Smooth muscle cell (in vitro differentiated cells): ENCODE data around the gene PHACTR3. TPM values are rescaled to one million over a fixed set of nuclear protein-coding genes. Genes with fewer than 3 reads are reported as not detected.
A peak's percentile ranks its signal among the peaks of the same experiment; 100 is the strongest.
"Not testable (repeated sequence)": the region's sequence is repeated elsewhere in the genome, so short reads cannot be mapped to it uniquely, and the experiment has no call there.

Experiments
- DNase-seq: peaks from one replicate; lab custom pipeline; 2025; ENCODE audit not compliant: unreplicated experiment; lab: John Stamatoyannopoulos, UW
- H2AFZ ChIP-seq: fragments of 200-600 bp; sonication (generic); 2 replicates; pipeline ENCODE4 v1.6.0; 2016; ENCODE audit warnings: antibody characterized with exemption, low read depth, mild to moderate bottlenecking
- H3F3A ChIP-seq: fragments of 200-600 bp; sonication (generic); 2 replicates; pipeline ENCODE4 v1.6.0; 2017; ENCODE audit warnings: antibody characterized with exemption, low read depth
- H3K27ac ChIP-seq: fragments of 200-600 bp; sonication (generic); 2 replicates; pipeline ENCODE4 v1.5.1; 2016; ENCODE audit warnings: low read depth, mild to moderate bottlenecking
- H3K27me3 ChIP-seq: fragments of 200-600 bp; sonication (generic); 2 replicates; pipeline ENCODE4 v1.6.1; 2016; ENCODE audit warnings: low read depth, mild to moderate bottlenecking
- H3K36me3 ChIP-seq: fragments of 200-600 bp; sonication (generic); 2 replicates; pipeline ENCODE4 v1.5.1; 2016; ENCODE audit warnings: low read depth
- H3K4me1 ChIP-seq: fragments of 200-600 bp; sonication (generic); 2 replicates; pipeline ENCODE4 v1.5.1; 2016; ENCODE audit warnings: low read depth
- H3K4me2 ChIP-seq: fragments of 200-600 bp; sonication (generic); 2 replicates; pipeline ENCODE4 v1.6.0; 2016; ENCODE audit warnings: mild to moderate bottlenecking
- H3K4me3 ChIP-seq: fragments of 200-600 bp; sonication (generic); 2 replicates; pipeline ENCODE4 v1.5.1; 2016; ENCODE audit warnings: mild to moderate bottlenecking
- H3K79me2 ChIP-seq: fragments of 200-600 bp; sonication (generic); 2 replicates; pipeline ENCODE4 v1.6.0; 2016; ENCODE audit warnings: low read depth, mild to moderate bottlenecking
- H3K9ac ChIP-seq: fragments of 200-600 bp; sonication (generic); 2 replicates; pipeline ENCODE4 v1.6.0; 2016; ENCODE audit warnings: low read depth
- H3K9me3 ChIP-seq: fragments of 200-600 bp; sonication (generic); replicated peaks from 2 replicates; pipeline ENCODE4 v1.5.1; 2016; ENCODE audit warnings: low read depth
- H4K20me1 ChIP-seq: fragments of 200-600 bp; sonication (generic); 2 replicates; pipeline ENCODE4 v1.6.0; 2016; ENCODE audit warnings: low read depth
- CTCF ChIP-seq: fragments of 200-600 bp; sonication (generic); IDR thresholded peaks from 2 replicates; pipeline ENCODE4 v1.5.1; 2017; ENCODE audit warnings: borderline replicate concordance, mild to moderate bottlenecking, antibody characterized with exemption; ENCODE audit not compliant: insufficient read depth, poor library complexity, severe bottlenecking
- WGBS: methylation state at CpG from one replicate; pipeline ENCODE4 v1.1.7; 2016; ENCODE audit warnings: low lambda C conversion rate; 5-methylcytosine and 5-hydroxymethylcytosine counted together
- polyA plus RNA-seq: library from polyadenylated mRNA; unstranded; fragments of >200 nt; fragmentation: Nextera tagmentation; extraction: Ambion mirVana; gene quantifications from 2 replicates; pipeline ENCODE4 v1.2.1, GENCODE V29; 2016
- total RNA-seq: library from RNA; depleted of rRNA; stranded (reverse); fragments of >200 nt; gene quantifications from 2 replicates; pipeline ENCODE4 v1.2.3, GENCODE V29; 2014

Gene PHACTR3
- total and polyA plus RNA-seq, 2 experiments from 2014 or later = 0.76 to 2.6 TPM

- Histone ChIP-seq H3F3A (no peaks in the 10 kb centered on the region), H3K4me3 (no peak overlapping the region), H2AFZ (no peak overlapping the region), H3K79me2 (no peaks in the 10 kb centered on the region), H3K4me1 (no peaks in the 10 kb centered on the region), H3K27me3 (no peaks in the 10 kb centered on the region), H3K9me3 (no peaks in the 10 kb centered on the region), H3K27ac (no peak overlapping the region), H3K4me2 (no peak overlapping the region), H3K36me3 (no peaks in the 10 kb centered on the region), H3K9ac (no peak overlapping the region), H4K20me1 (no peaks in the 10 kb centered on the region)
- WGBS = 53% methylated on average over 7 of the region's 7 CpGs
- no peak for DNase-seq
- peak; percentile 58 for TF ChIP-seq CTCF
Measured at GRCh38 chr20:59850018-59850641, 245.8 kb downstream of the PHACTR3 start.

- H3K4me1 ChIP-seq, H4K20me1 ChIP-seq, H3K27ac ChIP-seq, H3K9ac ChIP-seq, H3K27me3 ChIP-seq, H3F3A ChIP-seq, H3K4me3 ChIP-seq, H3K79me2 ChIP-seq, H3K4me2 ChIP-seq, H2AFZ ChIP-seq, H3K9me3 ChIP-seq, DNase-seq, H3K36me3 ChIP-seq: not testable (repeated sequence)
- 90% methylated on average over 1 of the region's 1 CpG for WGBS
Measured at GRCh38 chr20:59856526-59856925, 252.2 kb downstream of the PHACTR3 start.

- not testable (repeated sequence) for H3K9me3 ChIP-seq, H3K27ac ChIP-seq, H3F3A ChIP-seq, H3K36me3 ChIP-seq, H3K4me1 ChIP-seq, H3K9ac ChIP-seq, DNase-seq, H4K20me1 ChIP-seq, H3K79me2 ChIP-seq, H3K4me2 ChIP-seq, H3K4me3 ChIP-seq, H2AFZ ChIP-seq, H3K27me3 ChIP-seq
- 89% methylated on average over 5 of the region's 5 CpGs for WGBS
Measured at GRCh38 chr20:59856941-59857340, 252.6 kb downstream of the PHACTR3 start.

- DNase-seq = no peak
- Histone ChIP-seq H3K4me3 (no peak overlapping the region), H3K36me3 (no peaks in the 10 kb centered on the region), H4K20me1 (no peaks in the 10 kb centered on the region), H3K4me1 (no peaks in the 10 kb centered on the region), H3K79me2 (no peaks in the 10 kb centered on the region), H3K4me2 (no peak overlapping the region), H2AFZ (no peak overlapping the region), H3K9me3 (no peaks in the 10 kb centered on the region), H3K27me3 (no peaks in the 10 kb centered on the region), H3K9ac (no peak overlapping the region), H3F3A (no peaks in the 10 kb centered on the region), H3K27ac (no peak overlapping the region)
- 86% methylated on average over 2 of the region's 2 CpGs for WGBS
- no peak for TF ChIP-seq CTCF
Measured at GRCh38 chr20:59857966-59858365, 253.6 kb downstream of the PHACTR3 start.

- 82% methylated on average over 5 of the region's 5 CpGs for WGBS
- H3K36me3 ChIP-seq = no peaks in the 10 kb centered on the region
- H3K27me3 ChIP-seq = no peaks in the 10 kb centered on the region
- H3K9ac ChIP-seq = no peak overlapping the region
- no peak overlapping the region for H3K4me3 ChIP-seq
- no peaks in the 10 kb centered on the region for H3K4me1 ChIP-seq
- no peaks in the 10 kb centered on the region for H3F3A ChIP-seq
- TF ChIP-seq CTCF = no peak
- no peaks in the 10 kb centered on the region for H4K20me1 ChIP-seq
- no peak overlapping the region for H3K27ac ChIP-seq
- H3K79me2 ChIP-seq = no peaks in the 10 kb centered on the region
- no peak overlapping the region for H3K4me2 ChIP-seq
- no peak overlapping the region for H2AFZ ChIP-seq
- DNase-seq = no peak
- no peaks in the 10 kb centered on the region for H3K9me3 ChIP-seq
Measured at GRCh38 chr20:59858425-59858824, 254.1 kb downstream of the PHACTR3 start.
